Vagina (tissue), 2 donors: ENCODE data around the gene LHX5. TPM values are rescaled to one million over a fixed set of nuclear protein-coding genes. Genes with fewer than 3 reads are reported as not detected.

ENCODE experiments used
- DNase-seq, 2 donors: peaks; one replicate each; pipeline ENCODE4 v3.0.0-alpha.2; 2017; ENCODE audit errors: extremely low spot score in 2 of 2
- H3K27ac ChIP-seq: fragments of 200-600 bp; sonication (generic); one replicate; pipeline ENCODE4 v1.5.1; 2019
- H3K27me3 ChIP-seq: fragments of 200-600 bp; sonication (generic); one replicate; pipeline ENCODE4 v1.5.1; 2019
- H3K36me3 ChIP-seq, 2 donors: fragments of 200-600 bp; sonication (generic); one replicate each; pipeline ENCODE4 v1.5.1; 2017 to 2019
- H3K4me1 ChIP-seq: fragments of 200-600 bp; sonication (generic); one replicate; pipeline ENCODE4 v1.5.1; 2019
- H3K4me3 ChIP-seq, 2 donors: fragments of 200-600 bp; sonication (generic); 1 replicate in 1 of 2; 2 replicates in 1 of 2; pipeline ENCODE4 v1.5.1; 2016 to 2019
- H3K9me3 ChIP-seq: fragments of 200-600 bp; sonication (generic); one replicate; pipeline ENCODE4 v1.5.1; 2019
- CTCF ChIP-seq, 3 experiments: fragments of 450-650 bp in 2 of 3; fragments of 200-600 bp in 1 of 3; sonication (generic) in 1 of 3; IDR thresholded peaks; one replicate each; pipeline ENCODE4 v1.5.1; 2017 to 2019; ENCODE audit warnings: antibody characterized with exemption in 3 of 3, mild to moderate bottlenecking in 2 of 3, moderate library complexity in 2 of 3
- POLR2A ChIP-seq, 2 donors: fragments of 450-650 bp; IDR thresholded peaks; one replicate each; pipeline ENCODE4 v1.6.1; 2017; ENCODE audit warnings: antibody characterized with exemption in 2 of 2, mild to moderate bottlenecking in 2 of 2, moderate library complexity in 2 of 2
- POLR2AphosphoS5 ChIP-seq, 2 donors: sonication (generic); formaldehyde crosslinking; IDR thresholded peaks; one replicate each; pipeline ENCODE4 v1.9.0; 2017; ENCODE audit warnings: antibody characterized with exemption in 2 of 2, mild to moderate bottlenecking in 2 of 2, low read depth in 1 of 2; ENCODE audit not compliant: insufficient read depth in 1 of 2
- intact Hi-C: fragments of 100-400 bp; cut with DNase I; formaldehyde crosslinking; loops from one replicate; pipeline ENCODE4 v1.15.1; 2023
- total RNA-seq: library from RNA; depleted of rRNA; stranded (reverse); fragments of >200 nt; gene quantifications from one replicate; pipeline ENCODE4 v1.2.3, GENCODE V29; 2016

Gene LHX5
- total RNA-seq, 1 donor from 2014 or later = not detected

- Histone ChIP-seq H3K9me3 (no peaks in the 10 kb centered on the region), H3K27me3 (no peaks in the 10 kb centered on the region), H3K4me1 (no peaks in the 10 kb centered on the region), H3K4me3 (no peak overlapping the region), H3K36me3 (no peaks in the 10 kb centered on the region), H3K27ac (no peak overlapping the region)
- intact Hi-C loops = no loop called here
- DNase-seq = no peak
- TF ChIP-seq POLR2A (IDR thresholded peaks at IDR 0.05) = no peak
- no peak for TF ChIP-seq POLR2AphosphoS5 (IDR thresholded peaks at IDR 0.05; ENCODE audit: insufficient read depth in 1 of 2, low read depth in 1 of 2)
- no peak for TF ChIP-seq CTCF (IDR thresholded peaks at IDR 0.05)
Measured at GRCh38 chr12:113437729-113438100, 34.0 kb downstream of the LHX5 start.

DNA sequence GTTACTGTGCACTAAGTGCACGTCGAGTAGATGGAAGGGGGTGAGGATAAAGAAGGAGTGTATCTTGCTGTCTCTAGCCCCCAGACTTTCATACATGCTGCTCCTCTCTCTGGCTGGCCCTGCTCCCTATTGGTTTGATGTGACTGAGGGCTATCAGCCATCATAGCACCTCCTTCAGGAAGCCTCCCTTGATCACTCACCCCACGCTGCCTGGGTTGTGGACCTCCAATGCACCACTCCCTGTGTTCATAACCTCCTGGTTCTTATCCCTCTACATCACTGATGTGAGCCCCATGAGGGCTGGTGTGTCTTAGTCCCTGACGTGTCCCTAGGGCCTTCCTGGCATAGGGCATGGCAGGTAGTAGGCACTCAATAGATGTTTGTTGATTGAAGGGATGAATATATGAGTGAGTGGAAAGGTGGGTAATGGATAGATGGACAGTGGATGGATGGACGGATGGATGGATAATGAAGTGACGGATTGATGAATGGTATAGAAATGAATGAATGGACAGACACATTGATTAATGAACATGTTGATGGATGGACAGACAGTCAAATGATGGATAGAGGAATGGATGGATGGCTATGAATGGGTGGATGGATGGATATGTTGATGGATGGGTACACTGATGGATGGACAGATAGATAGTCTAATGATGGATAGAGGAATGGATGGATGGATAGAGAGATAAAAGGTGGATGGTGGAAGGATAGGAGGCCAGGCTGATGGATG, 34.5 kb downstream of the LHX5 start:
- intact Hi-C loops = no loop called here
- no peaks in the 10 kb centered on the region for H3K27me3 ChIP-seq
- no peak for DNase-seq
- H3K4me1 ChIP-seq = no peaks in the 10 kb centered on the region
- H3K27ac ChIP-seq = no peak overlapping the region
- no peak for TF ChIP-seq POLR2A (IDR thresholded peaks at IDR 0.05)
- TF ChIP-seq CTCF (IDR thresholded peaks at IDR 0.05) = no peak
- no peak for TF ChIP-seq POLR2AphosphoS5 (IDR thresholded peaks at IDR 0.05; ENCODE audit: insufficient read depth in 1 of 2, low read depth in 1 of 2)
- no peaks in the 10 kb centered on the region for H3K9me3 ChIP-seq
- no peaks in the 10 kb centered on the region for H3K36me3 ChIP-seq
- no peak overlapping the region for H3K4me3 ChIP-seq

DNA sequence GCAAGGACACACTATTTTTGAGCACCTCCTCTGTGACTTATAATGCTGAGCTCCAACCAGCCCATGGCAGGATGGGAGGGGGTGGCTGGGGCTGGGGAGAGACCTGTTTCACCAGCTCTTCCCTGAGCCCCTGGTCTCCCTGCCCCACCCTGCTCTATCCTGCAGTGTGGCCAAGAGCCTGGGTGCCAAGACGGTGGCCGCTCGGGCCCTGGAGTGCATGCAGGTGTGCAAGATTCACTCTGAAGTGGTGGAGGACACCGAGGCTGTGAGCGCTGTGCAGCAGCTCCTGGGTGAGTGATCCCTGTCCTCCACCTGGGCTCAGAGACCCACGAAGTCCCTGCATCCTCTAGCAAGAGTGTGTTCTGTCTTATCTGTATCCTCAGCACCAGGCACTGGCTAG, 35.1 kb downstream of the LHX5 start:
- intact Hi-C loops = no loop called here
- TF ChIP-seq CTCF (IDR thresholded peaks at IDR 0.05) = no peak
- TF ChIP-seq POLR2A (IDR thresholded peaks at IDR 0.05) = no peak
- no peak for TF ChIP-seq POLR2AphosphoS5 (IDR thresholded peaks at IDR 0.05; ENCODE audit: insufficient read depth in 1 of 2, low read depth in 1 of 2)
- Histone ChIP-seq H3K9me3 (no peaks in the 10 kb centered on the region), H3K27me3 (no peaks in the 10 kb centered on the region), H3K27ac (no peak overlapping the region), H3K36me3 (no peaks in the 10 kb centered on the region), H3K4me3 (no peak overlapping the region), H3K4me1 (no peaks in the 10 kb centered on the region)
- no peak for DNase-seq

DNA sequence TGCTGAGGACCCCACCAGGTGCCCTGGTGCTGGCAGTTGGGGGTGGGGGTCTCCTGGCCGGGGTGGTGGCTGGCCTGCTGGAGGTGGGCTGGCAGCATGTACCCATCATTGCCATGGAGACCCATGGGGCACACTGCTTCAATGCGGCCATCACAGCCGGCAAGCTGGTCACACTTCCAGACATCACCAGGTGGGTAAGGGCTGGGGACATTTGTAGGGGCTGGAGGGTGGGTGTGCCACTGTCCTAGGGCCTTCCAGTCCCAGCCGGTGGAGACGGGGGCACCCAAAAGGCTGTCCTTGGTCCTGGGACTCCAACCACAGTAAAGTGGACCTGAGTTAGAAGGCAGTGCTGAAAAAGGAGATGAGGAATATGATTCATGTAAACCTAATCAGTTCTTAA, 36.3 kb downstream of the LHX5 start:
- TF ChIP-seq POLR2A (IDR thresholded peaks at IDR 0.05) = no peak
- no peak for TF ChIP-seq POLR2AphosphoS5 (IDR thresholded peaks at IDR 0.05; ENCODE audit: insufficient read depth in 1 of 2, low read depth in 1 of 2)
- TF ChIP-seq CTCF (IDR thresholded peaks at IDR 0.05) = no peak
- no peak overlapping the region for H3K4me3 ChIP-seq
- H3K9me3 ChIP-seq = no peaks in the 10 kb centered on the region
- no peak overlapping the region for H3K27ac ChIP-seq
- DNase-seq = no peak
- H3K36me3 ChIP-seq = no peaks in the 10 kb centered on the region
- no peaks in the 10 kb centered on the region for H3K27me3 ChIP-seq
- intact Hi-C loops = no loop called here
- no peaks in the 10 kb centered on the region for H3K4me1 ChIP-seq

GRCh38 chr12:113432986-113433385, 38.7 kb downstream of the LHX5 start:
- intact Hi-C loops = no loop called here
- no peak overlapping the region for H3K27ac ChIP-seq
- no peaks in the 10 kb centered on the region for H3K9me3 ChIP-seq
- no peaks in the 10 kb centered on the region for H3K36me3 ChIP-seq
- no peak for TF ChIP-seq POLR2A (IDR thresholded peaks at IDR 0.05)
- no peak for TF ChIP-seq CTCF (IDR thresholded peaks at IDR 0.05)
- TF ChIP-seq POLR2AphosphoS5 (IDR thresholded peaks at IDR 0.05; ENCODE audit: insufficient read depth in 1 of 2, low read depth in 1 of 2) = no peak
- H3K4me3 ChIP-seq = no peak overlapping the region
- no peaks in the 10 kb centered on the region for H3K27me3 ChIP-seq
- H3K4me1 ChIP-seq = no peaks in the 10 kb centered on the region
- no peak for DNase-seq
